ENCODE data around the gene CANX. TPM values are rescaled to one million over a fixed set of nuclear protein-coding genes. Genes with fewer than 3 reads are reported as not detected.

CANX gene
- total and polyA plus RNA-seq, 9 of the 15 experiments (the other 6 are each of a cell fraction or from before 2014, with no cell fraction given) = 155 to 893 (median 589) TPM

GRCh38 chr5:179678223-179679013 is 20.3 kb upstream of the CANX start (continued):
- peak; percentile 96 for TF ChIP-seq POLR2G (IDR thresholded peaks at IDR 0.05; ENCODE audit: low read depth, low read length)
- TF ChIP-seq EP400 (IDR thresholded peaks at IDR 0.05) = peak; percentile 91
- peak; percentile 70 to 74; a peak in 3 of 4 replicates for TF ChIP-seq MAZ (CRISPR knock-in tag; conservative IDR thresholded peaks at IDR 0.05 in 1 of 2, IDR thresholded peaks at IDR 0.05 in 1 of 2)
- TF ChIP-seq NBN (IDR thresholded peaks at IDR 0.05; ENCODE audit: low read depth) = peak; percentile 59; the same call in 1 of the 2 replicates
- peak; percentile 87 for TF ChIP-seq ZNF232 (CRISPR knock-in tag; IDR thresholded peaks at IDR 0.05)
- peak; percentile 99 for TF ChIP-seq SUPT5H (IDR thresholded peaks at IDR 0.05)
- TF ChIP-seq, protein P1, sequence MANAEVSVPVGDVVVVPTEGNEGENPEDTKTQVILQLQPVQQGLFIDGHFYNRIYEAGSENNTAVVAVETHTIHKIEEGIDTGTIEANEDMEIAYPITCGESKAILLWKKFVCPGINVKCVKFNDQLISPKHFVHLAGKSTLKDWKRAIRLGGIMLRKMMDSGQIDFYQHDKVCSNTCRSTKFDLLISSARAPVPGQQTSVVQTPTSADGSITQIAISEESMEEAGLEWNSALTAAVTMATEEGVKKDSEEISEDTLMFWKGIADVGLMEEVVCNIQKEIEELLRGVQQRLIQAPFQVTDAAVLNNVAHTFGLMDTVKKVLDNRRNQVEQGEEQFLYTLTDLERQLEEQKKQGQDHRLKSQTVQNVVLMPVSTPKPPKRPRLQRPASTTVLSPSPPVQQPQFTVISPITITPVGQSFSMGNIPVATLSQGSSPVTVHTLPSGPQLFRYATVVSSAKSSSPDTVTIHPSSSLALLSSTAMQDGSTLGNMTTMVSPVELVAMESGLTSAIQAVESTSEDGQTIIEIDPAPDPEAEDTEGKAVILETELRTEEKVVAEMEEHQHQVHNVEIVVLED (CRISPR knock-in tag; IDR thresholded peaks at IDR 0.05) = peak; percentile 81
- TF ChIP-seq SRSF3 (IDR thresholded peaks at IDR 0.05; ENCODE audit: insufficient read depth, low read length) = no peak
- peak in 2 of 3 experiments; percentile 9 to 74 for TF ChIP-seq YY1 (IDR thresholded peaks at IDR 0.05; ENCODE audit: borderline replicate concordance in 1 of 3, control insufficient read depth in 1 of 3, extremely low read depth in 1 of 3, insufficient read depth in 3 of 3, insufficient read length in 1 of 3, insufficient replicate concordance in 2 of 3, low read depth in 1 of 3, low read length in 2 of 3)
- TF ChIP-seq, protein P2, sequence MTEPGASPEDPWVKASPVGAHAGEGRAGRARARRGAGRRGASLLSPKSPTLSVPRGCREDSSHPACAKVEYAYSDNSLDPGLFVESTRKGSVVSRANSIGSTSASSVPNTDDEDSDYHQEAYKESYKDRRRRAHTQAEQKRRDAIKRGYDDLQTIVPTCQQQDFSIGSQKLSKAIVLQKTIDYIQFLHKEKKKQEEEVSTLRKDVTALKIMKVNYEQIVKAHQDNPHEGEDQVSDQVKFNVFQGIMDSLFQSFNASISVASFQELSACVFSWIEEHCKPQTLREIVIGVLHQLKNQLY (CRISPR knock-in tag; conservative IDR thresholded peaks at IDR 0.05) = 0 out of 4 replicates have a peak, but pooled peaks have one; percentile 30 to 75
- peak; percentile 76 for TF ChIP-seq POU5F1 (IDR thresholded peaks at IDR 0.05; ENCODE audit: borderline replicate concordance, low read depth, low read length, partially characterized antibody)
- peak; percentile 86; the same call in 1 of the 2 replicates for TF ChIP-seq ZNF695 (CRISPR knock-in tag; IDR thresholded peaks at IDR 0.05)
- peak; percentile 81; the same call in 1 of the 2 replicates for TF ChIP-seq E2F3 (CRISPR knock-in tag; IDR thresholded peaks at IDR 0.05)
- TF ChIP-seq CEBPG (CRISPR knock-in tag; IDR thresholded peaks at IDR 0.05) = peak; percentile 98
- peak; percentile 97 to 98 for TF ChIP-seq CEBPG (tag; conservative IDR thresholded peaks at IDR 0.05 in 1 of 2, IDR thresholded peaks at IDR 0.05 in 1 of 2)
- TF ChIP-seq CREB1 (IDR thresholded peaks at IDR 0.05) = peak; percentile 90
- TF ChIP-seq CREB1 (CRISPR knock-in tag; IDR thresholded peaks at IDR 0.05) = peak; percentile 85
- peak; percentile 65; the same call in 1 of the 2 replicates for TF ChIP-seq SIN3B (IDR thresholded peaks at IDR 0.05; ENCODE audit: low read depth)
- TF ChIP-seq ZKSCAN1 (IDR thresholded peaks at IDR 0.05; ENCODE audit: low read depth, low read length) = peak; percentile 60
- TF ChIP-seq ATF1 (CRISPR knock-in tag; IDR thresholded peaks at IDR 0.05) = peak; percentile 48; the same call in 1 of the 2 replicates
- TF ChIP-seq ATF1 (tag; IDR thresholded peaks at IDR 0.05) = peak; percentile 92
- TF ChIP-seq EGR1 (conservative IDR thresholded peaks at IDR 0.05) = no peak; the same call in 1 of the 2 replicates
- 0 out of 2 replicates have a peak, but pooled peaks have one; percentile 21 for TF ChIP-seq ATF4 (CRISPR knock-in tag; IDR thresholded peaks at IDR 0.05)
- TF ChIP-seq FOXJ2 (tag; IDR thresholded peaks at IDR 0.05) = peak; percentile 68
